Neuronal stem cell (in vitro differentiated cells): Measurements from ENCODE around the gene PRR13.

ENCODE experiments used
- DNase-seq: peaks from one replicate; pipeline ENCODE4 v3.0.0-alpha.2; 2013; ENCODE audit warnings: low spot score
- H2AFZ ChIP-seq: one replicate; pipeline ENCODE4 v1.6.1; 2013; ENCODE audit warnings: mild to moderate bottlenecking, low read length, inconsistent platforms
- H2AK5ac ChIP-seq: 2 replicates; pipeline ENCODE4 v1.6.1; 2013; ENCODE audit warnings: low read depth, mild to moderate bottlenecking, inconsistent platforms, low read length, moderate library complexity, mixed read lengths
- H2BK120ac ChIP-seq: 2 replicates; pipeline ENCODE4 v1.6.1; 2013; ENCODE audit warnings: low read depth, mild to moderate bottlenecking, inconsistent platforms, low read length, moderate library complexity, mixed read lengths
- H2BK12ac ChIP-seq: one replicate; pipeline ENCODE4 v1.6.1; 2013; ENCODE audit warnings: low read length, inconsistent platforms
- H2BK15ac ChIP-seq: 2 replicates; pipeline ENCODE4 v1.6.1; 2013; ENCODE audit warnings: mild to moderate bottlenecking, low read length, inconsistent platforms, mixed read lengths
- H2BK5ac ChIP-seq: one replicate; pipeline ENCODE4 v1.6.1; 2013; ENCODE audit warnings: inconsistent platforms, mild to moderate bottlenecking, low read length, moderate library complexity
- H3K14ac ChIP-seq: one replicate; pipeline ENCODE4 v1.6.1; 2013; ENCODE audit warnings: low read length, inconsistent platforms
- H3K18ac ChIP-seq: 2 replicates; pipeline ENCODE4 v1.6.1; 2013; ENCODE audit warnings: low read length, inconsistent platforms
- H3K23ac ChIP-seq: 2 replicates; pipeline ENCODE4 v1.6.1; 2013; ENCODE audit warnings: low read depth, mild to moderate bottlenecking, mixed read lengths, low read length, inconsistent platforms; ENCODE audit not compliant: poor library complexity
- H3K27ac ChIP-seq: replicated peaks from 3 replicates; pipeline ENCODE4 v1.5.1; 2013; ENCODE audit warnings: low read length, inconsistent platforms
- H3K27me3 ChIP-seq, 3 experiments: 2 replicates each; pipeline ENCODE4 v1.6.1; 2013; ENCODE audit warnings: low read length in 3 of 3, mild to moderate bottlenecking in 2 of 3, inconsistent platforms in 1 of 3, low read depth in 1 of 3, mixed read lengths in 1 of 3, moderate library complexity in 1 of 3; ENCODE audit not compliant: control insufficient read depth in 3 of 3, insufficient read depth in 3 of 3
- H3K36me3 ChIP-seq, 2 donors: replicated peaks in 1 of 2; 2 replicates each; pipeline ENCODE4 v1.6.1; 2013; ENCODE audit warnings: low read length in 2 of 2; ENCODE audit not compliant: control insufficient read depth in 2 of 2, insufficient read depth in 2 of 2
- H3K4ac ChIP-seq: 2 replicates; pipeline ENCODE4 v1.6.1; 2013; ENCODE audit warnings: inconsistent platforms, mild to moderate bottlenecking, low read length, moderate library complexity
- H3K4me1 ChIP-seq, 2 donors: 1 replicate in 1 of 2; 2 replicates in 1 of 2; pipeline ENCODE4 v1.6.1; 2013; ENCODE audit warnings: low read length in 2 of 2, low read depth in 1 of 2; ENCODE audit not compliant: control insufficient read depth in 2 of 2, insufficient read depth in 1 of 2
- H3K4me2 ChIP-seq: one replicate; pipeline ENCODE4 v1.6.1; 2013; ENCODE audit warnings: mild to moderate bottlenecking, low read length, inconsistent platforms; ENCODE audit not compliant: insufficient read depth, poor library complexity, severe bottlenecking
- H3K4me3 ChIP-seq, 2 donors: 2 replicates each; pipeline ENCODE4 v1.5.1; 2013; ENCODE audit warnings: low read length in 2 of 2, mild to moderate bottlenecking in 2 of 2, inconsistent platforms in 1 of 2, moderate library complexity in 1 of 2
- H3K79me1 ChIP-seq: one replicate; pipeline ENCODE4 v1.6.1; 2013; ENCODE audit warnings: low read depth, mild to moderate bottlenecking, inconsistent platforms, low read length, moderate library complexity
- H3K9ac ChIP-seq: one replicate; pipeline ENCODE4 v1.6.1; 2013; ENCODE audit warnings: mild to moderate bottlenecking, low read depth, low read length, inconsistent platforms; ENCODE audit not compliant: poor library complexity
- H3K9me3 ChIP-seq, 2 donors: replicated peaks in 1 of 2; 2 replicates each; pipeline versions ENCODE3 to v1.6.1; 2013; ENCODE audit warnings: low read length in 2 of 2, mild to moderate bottlenecking in 2 of 2, inconsistent platforms in 1 of 2, low read depth in 1 of 2, mixed read lengths in 1 of 2, moderate library complexity in 1 of 2; ENCODE audit not compliant: control insufficient read depth in 2 of 2, insufficient read depth in 1 of 2
- H4K8ac ChIP-seq: one replicate; pipeline ENCODE4 v1.6.1; 2013; ENCODE audit warnings: low read depth, mild to moderate bottlenecking, inconsistent platforms, low read length, moderate library complexity
- H4K91ac ChIP-seq: one replicate; pipeline ENCODE4 v1.6.1; 2013; ENCODE audit warnings: low read length, low read depth, mild to moderate bottlenecking, inconsistent platforms; ENCODE audit not compliant: poor library complexity
- WGBS, 2 donors: extraction: QIAGEN DNeasy Blood & Tissue Kit; methylation state at CpG; one replicate each; pipeline ENCODE4 v1.1.7; 2013; ENCODE audit warnings: missing lambda C conversion rate in 2 of 2, mixed read lengths in 1 of 2; ENCODE audit not compliant: insufficient read length in 2 of 2, insufficient replicate concordance in 1 of 2; ENCODE audit errors: extremely low coverage in 2 of 2; 5-methylcytosine and 5-hydroxymethylcytosine counted together

The PRR13 gene

DNA sequence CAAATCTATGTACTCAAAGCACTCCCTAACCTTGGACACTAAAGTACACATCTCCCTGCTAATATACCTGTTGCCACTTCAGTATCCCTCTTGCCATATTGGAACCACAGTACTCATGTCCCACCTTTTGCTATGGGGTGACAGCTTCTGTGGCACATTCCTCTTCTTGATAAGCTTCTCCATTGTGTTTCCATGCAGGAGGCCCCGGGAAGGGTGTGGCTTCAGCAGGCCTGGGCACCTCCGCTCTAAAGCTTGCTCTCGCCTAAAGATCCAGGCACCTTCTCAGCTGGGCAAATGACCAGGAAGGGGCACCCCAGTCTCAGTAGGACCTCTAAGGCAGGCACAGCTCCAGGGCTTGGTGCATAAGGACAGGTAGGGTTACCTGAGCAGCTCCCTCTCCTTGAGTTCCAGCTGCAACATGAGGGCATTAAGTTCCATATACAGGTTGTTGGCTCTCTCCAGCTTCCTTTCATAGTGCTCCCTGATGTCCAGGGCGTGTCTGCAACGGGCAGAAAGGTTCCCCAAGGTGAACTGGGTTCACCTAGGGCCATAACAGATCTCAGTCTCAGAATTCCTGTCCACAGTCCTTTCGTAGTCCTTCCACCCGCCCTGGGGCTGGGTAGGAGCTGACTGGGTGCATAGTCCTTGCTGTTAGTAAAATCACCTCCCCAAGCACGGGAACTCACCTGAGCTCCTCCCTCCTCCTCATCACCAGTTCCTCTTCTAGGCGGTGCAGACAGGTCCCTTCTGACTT is 41.9 kb downstream of the PRR13 start:
- H3K9me3 ChIP-seq, result no peaks in the 10 kb centered on the region
- H3K9ac ChIP-seq, result no peak overlapping the region
- no peak overlapping the region for H3K14ac ChIP-seq
- DNase-seq, result no peak
- H2BK15ac ChIP-seq, result no peak overlapping the region
- H3K18ac ChIP-seq, result no peak overlapping the region
- no peak overlapping the region for H2BK5ac ChIP-seq
- no peak overlapping the region for H2AFZ ChIP-seq
- no peak overlapping the region for H4K8ac ChIP-seq
- H2AK5ac ChIP-seq, result no peak overlapping the region
- peak overlapping the region; percentile 25 for H3K27ac ChIP-seq
- no peak overlapping the region for H4K91ac ChIP-seq
- peaks cover 5 to 13% of the 10 kb centered on the region in 2 donors for H3K4me1 ChIP-seq
- H3K79me1 ChIP-seq, result peaks cover 3% of the 10 kb centered on the region
- H3K4me2 ChIP-seq, result no peak overlapping the region
- no peaks in the 10 kb centered on the region for H3K27me3 ChIP-seq
- peak overlapping the region; percentile 50 for H3K23ac ChIP-seq
- H3K4me3 ChIP-seq, result no peak overlapping the region
- H3K4ac ChIP-seq, result no peak overlapping the region
- no peak overlapping the region for H2BK12ac ChIP-seq
- H2BK120ac ChIP-seq, result no peak overlapping the region
- peaks cover 65 to 97% of the 10 kb centered on the region in 2 donors for H3K36me3 ChIP-seq
- no CpG with 5 or more reads among the region's 9 CpGs for WGBS, 2 donors

DNA sequence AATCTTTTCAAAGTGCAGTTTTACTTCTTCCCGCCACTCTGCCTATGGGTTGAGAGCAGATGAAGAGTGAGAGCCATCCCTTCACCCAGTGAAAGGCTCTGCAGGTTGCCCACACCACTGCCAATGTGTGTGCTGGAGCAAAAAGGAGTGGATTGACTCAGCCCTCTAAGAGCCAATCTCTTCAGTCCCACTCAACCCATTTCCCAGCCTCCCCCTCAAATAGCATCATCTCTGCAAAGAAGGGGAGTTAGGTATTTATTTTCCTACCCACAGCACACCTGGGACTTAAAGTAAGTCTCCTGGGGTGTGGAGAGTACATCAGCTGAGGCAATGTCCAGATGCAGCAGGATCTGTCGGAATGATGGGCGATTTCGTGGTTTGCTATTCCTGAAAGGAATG is 42.4 kb downstream of the PRR13 start:
- no peak overlapping the region for H2BK120ac ChIP-seq
- no CpG with 5 or more reads among the region's 4 CpGs for WGBS, 2 donors
- H2BK12ac ChIP-seq, result no peak overlapping the region
- peaks cover 3% of the 10 kb centered on the region for H3K79me1 ChIP-seq
- H3K9me3 ChIP-seq, result no peaks in the 10 kb centered on the region
- no peak overlapping the region for H4K8ac ChIP-seq
- H3K4me1 ChIP-seq, result peaks cover 3 to 11% of the 10 kb centered on the region in 2 donors
- no peak overlapping the region for H3K23ac ChIP-seq
- no peak overlapping the region for H3K18ac ChIP-seq
- no peak overlapping the region for H2BK15ac ChIP-seq
- no peak overlapping the region for H3K27ac ChIP-seq
- no peak for DNase-seq
- no peak overlapping the region for H3K4me3 ChIP-seq
- no peak overlapping the region for H3K4ac ChIP-seq
- H2AFZ ChIP-seq, result no peak overlapping the region
- no peak overlapping the region for H4K91ac ChIP-seq
- no peak overlapping the region for H3K4me2 ChIP-seq
- H3K14ac ChIP-seq, result no peak overlapping the region
- H2AK5ac ChIP-seq, result no peak overlapping the region
- no peak overlapping the region for H3K9ac ChIP-seq
- no peak overlapping the region for H2BK5ac ChIP-seq
- peaks cover 63 to 91% of the 10 kb centered on the region in 2 donors for H3K36me3 ChIP-seq
- no peaks in the 10 kb centered on the region for H3K27me3 ChIP-seq

GRCh38 chr12:53484686-53485575 is 43.4 kb downstream of the PRR13 start:
- no peaks in the 10 kb centered on the region for H3K27me3 ChIP-seq
- H3K9ac ChIP-seq, result no peak overlapping the region
- H3K18ac ChIP-seq, result no peak overlapping the region
- H2AFZ ChIP-seq, result no peak overlapping the region
- no peak overlapping the region for H4K8ac ChIP-seq
- H3K79me1 ChIP-seq, result peaks cover 3% of the 10 kb centered on the region
- no peak for DNase-seq
- peaks cover 3 to 10% of the 10 kb centered on the region in 2 donors for H3K4me1 ChIP-seq
- H3K23ac ChIP-seq, result no peak overlapping the region
- no peak overlapping the region for H2BK5ac ChIP-seq
- H3K36me3 ChIP-seq, result peaks cover 57 to 81% of the 10 kb centered on the region in 2 donors
- WGBS, 2 donors, result no CpG with 5 or more reads among the region's 10 CpGs
- H3K4me3 ChIP-seq, result no peak overlapping the region
- H3K27ac ChIP-seq, result no peak overlapping the region
- H3K4ac ChIP-seq, result no peak overlapping the region
- no peak overlapping the region for H3K14ac ChIP-seq
- no peak overlapping the region for H2BK120ac ChIP-seq
- H2BK15ac ChIP-seq, result no peak overlapping the region
- H2AK5ac ChIP-seq, result no peak overlapping the region
- no peak overlapping the region for H3K4me2 ChIP-seq
- H3K9me3 ChIP-seq, result no peaks in the 10 kb centered on the region
- no peak overlapping the region for H2BK12ac ChIP-seq
- no peak overlapping the region for H4K91ac ChIP-seq
